Transverse colon (tissue), 4 donors: Measurements from ENCODE around the gene FBXO47.

Experiments
- POLR2AphosphoS5 ChIP-seq, 3 donors: sonication (generic); formaldehyde crosslinking; IDR thresholded peaks; one replicate each; pipeline ENCODE4 v1.6.1; 2016; ENCODE audit warnings: antibody characterized with exemption in 3 of 3
- TF ChIP-seq, protein P1 (sequence below), 5 experiments: fragments of 200-600 bp in 3 of 5; fragments of 450-650 bp in 2 of 5; sonication (generic) in 3 of 5; IDR thresholded peaks; 1 replicate in 2 of 5; 2 replicates in 3 of 5; pipeline ENCODE4 v1.5.1; 2016 to 2017; ENCODE audit warnings: antibody characterized with exemption in 5 of 5, inconsistent platforms in 3 of 5, mild to moderate bottlenecking in 2 of 5, moderate library complexity in 1 of 5

DNA sequence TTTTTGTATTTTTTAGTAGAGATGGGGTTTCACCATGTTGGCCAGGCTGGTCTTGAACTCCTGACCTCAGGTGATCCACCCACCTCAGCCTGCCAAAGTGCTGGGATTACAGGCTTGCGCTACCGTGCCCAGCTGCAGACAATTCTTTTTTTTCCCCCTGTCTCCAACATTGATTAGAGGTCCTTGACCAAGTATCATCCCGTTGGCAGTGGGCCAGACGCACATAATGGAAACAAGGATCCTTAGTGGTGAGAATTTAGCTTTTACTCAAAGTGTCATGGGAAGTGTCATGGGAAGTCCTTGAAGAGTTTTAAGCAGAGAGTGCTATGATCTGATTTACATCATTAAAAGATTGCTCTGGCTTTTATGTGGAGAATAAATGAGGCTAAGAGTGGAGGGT is 2.1 kb upstream of the FBXO47 start:
- TF ChIP-seq, protein P1, sequence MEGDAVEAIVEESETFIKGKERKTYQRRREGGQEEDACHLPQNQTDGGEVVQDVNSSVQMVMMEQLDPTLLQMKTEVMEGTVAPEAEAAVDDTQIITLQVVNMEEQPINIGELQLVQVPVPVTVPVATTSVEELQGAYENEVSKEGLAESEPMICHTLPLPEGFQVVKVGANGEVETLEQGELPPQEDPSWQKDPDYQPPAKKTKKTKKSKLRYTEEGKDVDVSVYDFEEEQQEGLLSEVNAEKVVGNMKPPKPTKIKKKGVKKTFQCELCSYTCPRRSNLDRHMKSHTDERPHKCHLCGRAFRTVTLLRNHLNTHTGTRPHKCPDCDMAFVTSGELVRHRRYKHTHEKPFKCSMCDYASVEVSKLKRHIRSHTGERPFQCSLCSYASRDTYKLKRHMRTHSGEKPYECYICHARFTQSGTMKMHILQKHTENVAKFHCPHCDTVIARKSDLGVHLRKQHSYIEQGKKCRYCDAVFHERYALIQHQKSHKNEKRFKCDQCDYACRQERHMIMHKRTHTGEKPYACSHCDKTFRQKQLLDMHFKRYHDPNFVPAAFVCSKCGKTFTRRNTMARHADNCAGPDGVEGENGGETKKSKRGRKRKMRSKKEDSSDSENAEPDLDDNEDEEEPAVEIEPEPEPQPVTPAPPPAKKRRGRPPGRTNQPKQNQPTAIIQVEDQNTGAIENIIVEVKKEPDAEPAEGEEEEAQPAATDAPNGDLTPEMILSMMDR (IDR thresholded peaks at IDR 0.05): no peak
- no peak for TF ChIP-seq POLR2AphosphoS5 (IDR thresholded peaks at IDR 0.05)
